Measurements from ENCODE around the gene SLC25A31. TPM values are rescaled to one million over a fixed set of nuclear protein-coding genes. Genes with fewer than 3 reads are reported as not detected.

The SLC25A31 gene
- total and polyA plus RNA-seq, 2 of the 13 experiments (the other 11 are each of a cell fraction or from before 2014, with no cell fraction given): 0.04 TPM; not detected in 1

GRCh38 chr4:127782275-127783025 is 52.2 kb downstream of the SLC25A31 start, which contains the start of gene HSPA4L (continued):
- TF ChIP-seq BRD4 (CRISPR knock-in tag; IDR thresholded peaks at IDR 0.05) (no peak), ATAD3A (CRISPR knock-in tag; IDR thresholded peaks at IDR 0.05) (no peak), ARNT2 (CRISPR knock-in tag; IDR thresholded peaks at IDR 0.05; ENCODE audit: low read depth) (peak; percentile 63), ETV5 (CRISPR knock-in tag; IDR thresholded peaks at IDR 0.05; ENCODE audit: borderline replicate concordance) (0 out of 2 replicates have a peak, but pooled peaks have one; percentile 8), SKI (IDR thresholded peaks at IDR 0.05; ENCODE audit: partially characterized antibody) (peak; percentile 49), MYC (CRISPR knock-in tag; IDR thresholded peaks at IDR 0.05; ENCODE audit: borderline replicate concordance) (peak; percentile 30; the same call in 1 of the 2 replicates), ZBTB8A (CRISPR knock-in tag; IDR thresholded peaks at IDR 0.05; ENCODE audit: borderline replicate concordance, low read depth) (no peak), IRF9 (CRISPR knock-in tag; IDR thresholded peaks at IDR 0.05; ENCODE audit: borderline replicate concordance) (peak; percentile 70; the same call in 1 of the 2 replicates), PAXIP1 (CRISPR knock-in tag; conservative IDR thresholded peaks at IDR 0.05) (0 out of 2 replicates have a peak, but pooled peaks have one; percentile 35), ZBTB26 (CRISPR knock-in tag; IDR thresholded peaks at IDR 0.05; ENCODE audit: borderline replicate concordance) (peak; percentile 22; the same call in 1 of the 2 replicates), ZNF878 (CRISPR knock-in tag; IDR thresholded peaks at IDR 0.05) (0 out of 2 replicates have a peak, but pooled peaks have one; percentile 32), POLR2G (IDR thresholded peaks at IDR 0.05; ENCODE audit: low read depth, low read length) (peak; percentile 89), NFIB (CRISPR knock-in tag; IDR thresholded peaks at IDR 0.05; ENCODE audit: borderline replicate concordance) (peak; percentile 64; the same call in 1 of the 2 replicates), CBX5 (CRISPR knock-in tag; IDR thresholded peaks at IDR 0.05; ENCODE audit: borderline replicate concordance) (no peak), SIN3A (IDR thresholded peaks at IDR 0.05; ENCODE audit: borderline replicate concordance, low read depth, low read length) (peak; percentile 20; the same call in 1 of the 2 replicates), RBM39 (IDR thresholded peaks at IDR 0.05; ENCODE audit: low read depth, low read length, poor library complexity, severe bottlenecking) (peak; percentile 55), ZSCAN29 (CRISPR knock-in tag; conservative IDR thresholded peaks at IDR 0.05) (0 out of 2 replicates have a peak, but pooled peaks have one; percentile 25), ZNF614 (CRISPR knock-in tag; IDR thresholded peaks at IDR 0.05; ENCODE audit: borderline replicate concordance) (peak; percentile 36; the same call in 1 of the 2 replicates), HMGXB4 (CRISPR knock-in tag; IDR thresholded peaks at IDR 0.05; ENCODE audit: borderline replicate concordance in 1 of 2, low read depth in 1 of 2) (peak; percentile 81 to 85)

Measured in HepG2 (cell line).